ENCODE data around the gene PSMF1.
"Not testable (repeated sequence)": the region's sequence is repeated elsewhere in the genome, so short reads cannot be mapped to it uniquely, and the experiment has no call there.

PSMF1 gene

DNA sequence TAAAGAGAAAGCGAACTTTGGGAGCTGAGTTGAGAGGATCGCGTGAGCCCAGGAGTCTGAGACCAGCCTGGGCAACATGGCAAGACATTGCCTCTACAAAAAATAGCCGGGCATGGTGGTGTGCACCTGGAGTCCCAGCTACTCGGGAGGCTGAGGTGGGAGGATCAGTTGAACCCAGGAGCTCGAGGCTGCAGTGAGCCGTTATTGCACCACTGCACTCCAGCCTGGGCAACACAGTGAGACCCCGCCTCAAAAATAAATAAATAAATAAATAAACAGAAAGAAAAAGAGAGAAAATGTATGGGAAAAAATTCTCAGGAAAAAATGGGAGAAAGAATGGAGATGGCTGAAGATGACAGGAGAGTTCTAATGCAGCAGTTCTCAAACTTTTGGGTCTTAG lies 87.4 kb downstream of the PSMF1 start:
- in situ Hi-C loops (cut with MboI; ENCODE audit: low pct_unique_long_range_greater_than_20kb, low sequenced_read_pairs), result no loop called here
- no peak for DNase-seq

DNA sequence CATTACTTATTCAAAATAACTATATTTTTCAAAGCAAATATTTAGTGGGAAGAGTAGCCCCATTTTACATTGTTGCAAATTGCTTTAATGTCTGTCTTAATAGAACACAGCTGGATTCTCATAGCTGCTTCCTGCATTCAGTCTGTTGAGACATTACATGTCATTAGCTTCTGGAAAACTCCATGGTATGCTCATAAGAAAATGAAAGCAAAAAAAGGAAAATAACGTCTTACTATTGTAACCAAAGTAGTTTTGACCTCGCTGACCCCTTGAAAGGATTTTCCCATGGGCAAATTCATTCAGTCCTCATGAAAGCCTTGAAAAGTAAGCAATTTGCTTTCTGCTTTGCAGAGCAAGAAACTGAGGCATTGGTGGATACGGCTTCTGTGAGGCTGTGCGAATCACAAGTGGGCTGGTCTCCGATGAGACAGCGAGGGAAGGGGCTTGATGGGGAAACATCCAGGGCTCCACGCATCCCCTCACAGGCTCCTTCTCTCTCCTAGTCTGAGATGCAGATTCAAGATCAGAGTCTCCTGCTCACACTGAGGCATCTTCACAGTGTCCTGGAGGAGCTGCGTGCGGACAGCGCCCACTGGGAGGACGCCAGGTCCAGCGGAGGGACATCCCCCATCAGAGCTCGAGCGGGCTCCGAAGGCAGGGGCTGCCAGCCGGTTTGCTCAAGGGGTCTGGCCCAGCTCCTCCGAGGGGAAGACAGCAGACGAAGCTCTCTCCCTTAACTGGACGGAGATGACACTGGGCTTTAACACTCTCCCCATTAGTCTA lies 88.2 kb downstream of the PSMF1 start:
- no peak for DNase-seq
- in situ Hi-C loops (cut with MboI; ENCODE audit: low pct_unique_long_range_greater_than_20kb, low sequenced_read_pairs), result no loop called here

DNA sequence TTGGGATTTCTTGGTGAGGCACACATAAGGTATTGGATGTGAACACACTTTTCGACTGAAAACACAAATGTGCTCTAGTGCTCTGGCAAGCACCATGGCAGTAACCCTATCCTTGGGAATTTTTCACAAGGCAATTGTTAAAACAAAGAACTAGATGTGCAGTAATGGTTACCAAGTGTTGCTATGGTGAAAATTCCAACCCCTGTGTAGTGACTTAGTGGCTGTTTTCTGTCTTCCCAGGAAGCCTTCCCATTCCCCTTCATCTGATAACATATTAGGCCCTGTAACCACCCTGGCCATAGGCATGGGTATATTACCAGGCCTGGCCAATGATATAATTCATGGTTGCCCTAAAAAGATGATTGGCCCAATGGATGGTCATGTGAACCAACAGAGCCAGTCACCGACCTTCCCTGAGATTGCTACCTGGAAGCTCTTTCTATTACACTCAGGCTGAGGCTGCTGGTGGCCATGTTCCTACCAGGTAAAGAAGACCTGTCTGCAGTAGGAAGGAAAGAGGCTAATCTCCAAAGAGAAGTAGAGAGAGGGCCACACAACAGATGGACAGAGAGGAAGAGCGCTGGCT lies 89.0 kb downstream of the PSMF1 start:
- in situ Hi-C loops (cut with MboI; ENCODE audit: low pct_unique_long_range_greater_than_20kb, low sequenced_read_pairs), result no loop called here
- DNase-seq, result no peak

DNA sequence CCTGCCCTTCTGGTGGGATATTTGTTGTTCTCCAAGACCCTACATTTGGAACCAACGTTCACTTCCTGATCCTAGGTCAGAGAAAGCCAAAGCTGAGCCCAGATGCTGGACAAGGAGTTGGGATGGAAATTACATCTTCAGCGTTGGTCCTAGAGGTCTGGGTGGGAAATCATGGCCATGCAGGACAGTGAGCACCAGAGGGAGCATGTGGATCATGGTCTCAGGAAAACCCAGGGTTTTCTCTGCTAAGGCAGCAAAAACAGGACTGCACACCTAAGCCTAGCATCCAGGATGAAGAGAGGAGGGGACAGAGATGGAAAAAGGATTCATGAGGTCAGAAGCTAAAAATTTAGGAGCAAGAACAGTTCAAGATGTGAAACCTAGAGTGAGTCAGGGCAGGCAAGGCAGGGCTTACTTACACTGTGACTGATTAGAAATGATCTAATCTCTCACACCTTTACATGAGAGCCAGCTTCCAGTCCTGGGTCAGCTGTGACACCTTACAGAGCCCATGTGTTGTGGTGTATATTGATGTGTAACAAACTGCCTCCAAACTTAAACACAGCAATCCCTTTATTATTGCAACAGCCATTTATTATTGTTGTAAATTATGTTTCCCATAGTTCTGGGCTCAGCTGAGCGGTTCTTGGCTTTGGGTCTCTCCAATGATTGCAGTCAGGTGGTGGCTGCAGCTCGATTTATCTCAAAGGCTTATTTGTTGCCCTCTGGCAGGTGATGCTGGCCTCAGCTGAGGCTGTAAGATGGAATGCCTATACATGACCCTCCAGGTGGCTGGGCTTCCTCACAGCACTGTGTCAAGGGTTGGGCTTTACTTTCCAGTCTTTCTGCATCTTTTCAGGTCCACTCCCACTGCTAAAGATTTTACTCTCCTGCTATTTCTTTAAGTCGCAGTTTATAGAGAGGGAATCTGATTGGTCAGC lies 91.3 kb downstream of the PSMF1 start:
- in situ Hi-C loops (cut with MboI; ENCODE audit: low pct_unique_long_range_greater_than_20kb, low sequenced_read_pairs), result no loop called here
- no peak for DNase-seq

DNA sequence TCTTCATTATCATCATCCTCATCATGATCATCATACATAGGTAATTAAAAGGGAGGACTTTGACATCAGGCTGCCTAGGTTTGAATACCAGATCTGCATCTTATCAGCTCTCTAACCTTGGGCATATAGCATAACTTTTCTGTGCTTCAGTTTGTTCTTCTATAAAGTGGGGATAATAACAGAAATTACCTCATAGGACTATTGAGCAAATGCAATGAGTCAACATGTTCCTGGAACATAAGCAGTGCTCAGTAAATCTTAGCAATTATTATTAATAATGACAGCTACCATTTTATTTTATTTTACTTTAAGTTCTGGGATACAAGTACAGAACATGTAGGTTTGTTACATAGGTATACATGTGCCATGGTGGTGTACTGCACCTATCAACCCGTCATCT lies 92.1 kb downstream of the PSMF1 start:
- in situ Hi-C loops (cut with MboI; ENCODE audit: low pct_unique_long_range_greater_than_20kb, low sequenced_read_pairs), result no loop called here
- no peak for DNase-seq

DNA sequence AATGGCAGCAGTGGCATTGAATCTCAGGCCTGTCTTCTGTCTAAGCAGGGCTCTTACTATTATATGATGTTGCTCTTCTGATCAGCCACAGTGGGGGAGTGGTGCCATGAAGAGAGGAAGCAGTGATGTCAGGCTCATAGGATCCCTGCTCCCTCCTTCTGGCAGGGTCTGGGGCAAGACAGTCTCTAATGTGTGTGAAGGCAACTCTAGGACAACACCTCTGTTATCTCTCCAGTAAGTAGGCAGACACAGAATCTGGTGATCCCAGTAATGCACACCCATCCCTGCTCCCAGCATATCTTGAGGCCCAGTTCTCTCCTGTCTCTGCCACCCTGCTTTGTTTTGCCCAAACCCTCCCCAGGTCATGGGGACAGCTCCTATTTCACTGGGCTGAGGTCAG lies 93.6 kb downstream of the PSMF1 start:
- in situ Hi-C loops (cut with MboI; ENCODE audit: low pct_unique_long_range_greater_than_20kb, low sequenced_read_pairs), result no loop called here
- no peak for DNase-seq

DNA sequence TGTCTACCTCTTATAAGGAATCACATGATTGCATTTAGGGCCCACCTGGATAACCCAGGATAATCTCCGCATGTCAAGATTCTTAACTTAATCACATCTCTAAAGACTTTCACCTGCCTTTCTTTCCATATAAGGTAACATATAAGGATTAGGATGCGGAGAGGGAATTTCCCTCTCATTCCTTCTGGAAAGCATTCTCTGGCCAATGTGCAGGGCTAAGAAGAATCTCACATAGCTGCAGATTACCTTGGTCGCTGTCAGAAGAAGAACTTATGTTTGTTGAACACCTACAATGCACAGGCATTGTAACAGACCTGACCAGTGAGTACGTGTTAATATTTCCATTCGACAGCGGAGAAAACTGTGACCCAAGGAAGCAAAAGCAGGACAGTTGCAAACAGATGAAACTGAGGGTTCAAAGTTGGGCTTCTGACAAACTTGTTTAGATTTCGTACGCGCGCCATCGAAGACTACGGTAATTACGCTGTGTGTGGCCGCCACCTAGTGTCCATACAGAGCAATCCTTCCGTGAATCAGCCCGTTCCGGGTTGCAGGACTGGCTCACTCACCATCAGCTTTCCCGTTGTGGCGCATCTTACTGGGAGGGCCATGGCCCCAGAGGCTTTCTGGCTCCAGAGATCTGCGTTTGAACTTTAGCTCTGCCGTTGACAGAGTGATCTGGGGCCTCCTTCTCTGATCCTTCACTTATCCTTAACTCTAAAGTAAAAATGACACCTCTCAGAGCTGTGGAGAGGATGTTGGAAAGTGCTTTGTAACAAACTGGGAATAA lies 94.4 kb downstream of the PSMF1 start:
- DNase-seq, result peak; percentile 70
- in situ Hi-C loops (cut with MboI; ENCODE audit: low pct_unique_long_range_greater_than_20kb, low sequenced_read_pairs), result no loop called here

DNA sequence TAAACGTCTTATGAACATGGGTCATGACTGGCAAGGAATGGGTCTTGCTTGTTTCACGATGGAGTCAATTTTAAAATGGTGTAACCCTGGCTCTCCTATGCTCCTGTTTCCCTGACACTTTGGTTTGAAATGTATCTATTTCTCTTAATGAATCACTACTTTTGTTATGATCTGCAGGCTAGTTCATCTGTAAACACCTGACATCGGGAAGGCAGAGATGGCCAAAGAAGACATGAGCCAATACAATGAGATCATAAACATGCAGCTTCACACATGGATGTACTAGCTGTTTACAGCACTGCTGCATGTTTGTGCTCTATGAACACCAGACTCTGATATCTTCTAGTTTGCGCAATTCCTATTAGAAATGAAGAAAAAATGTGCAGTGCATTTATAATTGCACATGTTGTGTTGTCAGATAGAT lies 96.4 kb downstream of the PSMF1 start:
- in situ Hi-C loops (cut with MboI; ENCODE audit: low pct_unique_long_range_greater_than_20kb, low sequenced_read_pairs), result no loop called here
- DNase-seq, result no peak

DNA sequence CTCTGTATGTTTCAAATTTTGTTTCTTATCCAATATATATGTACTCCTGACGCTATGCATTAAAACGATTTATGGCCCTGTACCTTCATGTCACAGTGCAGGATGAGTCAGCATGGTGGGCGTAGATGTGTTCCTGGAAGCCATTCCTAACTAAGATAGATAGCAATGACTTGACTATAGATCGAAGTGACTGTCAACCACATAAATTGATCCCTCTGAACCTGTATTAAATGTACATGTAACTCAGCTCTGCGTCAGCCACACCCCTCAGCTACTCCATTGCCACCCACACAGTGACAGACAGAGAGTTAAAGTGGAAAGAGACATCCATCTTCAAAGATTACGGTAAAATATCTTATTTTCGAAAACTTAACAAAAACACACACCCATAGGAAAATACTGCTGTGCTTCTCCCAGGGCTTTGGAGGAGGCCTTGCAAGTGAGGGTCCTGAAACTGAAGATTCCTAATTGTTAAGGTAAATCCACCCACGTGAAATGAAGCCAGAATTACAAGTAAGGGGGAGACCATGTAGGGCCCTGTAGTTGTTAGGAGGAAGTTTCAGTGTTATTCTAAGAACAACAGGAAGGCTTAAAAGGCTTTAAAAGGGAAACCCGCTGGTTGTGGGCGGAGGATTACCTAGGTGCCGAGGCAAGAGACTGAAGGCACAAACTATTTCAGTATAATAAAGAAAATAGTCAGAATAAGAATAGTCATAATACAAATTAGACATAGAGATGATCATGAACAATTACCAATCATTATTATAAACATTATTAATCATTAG lies 97.2 kb downstream of the PSMF1 start:
- DNase-seq, result peak; percentile 45
- in situ Hi-C loops (cut with MboI; ENCODE audit: low pct_unique_long_range_greater_than_20kb, low sequenced_read_pairs), result no loop called here

DNA sequence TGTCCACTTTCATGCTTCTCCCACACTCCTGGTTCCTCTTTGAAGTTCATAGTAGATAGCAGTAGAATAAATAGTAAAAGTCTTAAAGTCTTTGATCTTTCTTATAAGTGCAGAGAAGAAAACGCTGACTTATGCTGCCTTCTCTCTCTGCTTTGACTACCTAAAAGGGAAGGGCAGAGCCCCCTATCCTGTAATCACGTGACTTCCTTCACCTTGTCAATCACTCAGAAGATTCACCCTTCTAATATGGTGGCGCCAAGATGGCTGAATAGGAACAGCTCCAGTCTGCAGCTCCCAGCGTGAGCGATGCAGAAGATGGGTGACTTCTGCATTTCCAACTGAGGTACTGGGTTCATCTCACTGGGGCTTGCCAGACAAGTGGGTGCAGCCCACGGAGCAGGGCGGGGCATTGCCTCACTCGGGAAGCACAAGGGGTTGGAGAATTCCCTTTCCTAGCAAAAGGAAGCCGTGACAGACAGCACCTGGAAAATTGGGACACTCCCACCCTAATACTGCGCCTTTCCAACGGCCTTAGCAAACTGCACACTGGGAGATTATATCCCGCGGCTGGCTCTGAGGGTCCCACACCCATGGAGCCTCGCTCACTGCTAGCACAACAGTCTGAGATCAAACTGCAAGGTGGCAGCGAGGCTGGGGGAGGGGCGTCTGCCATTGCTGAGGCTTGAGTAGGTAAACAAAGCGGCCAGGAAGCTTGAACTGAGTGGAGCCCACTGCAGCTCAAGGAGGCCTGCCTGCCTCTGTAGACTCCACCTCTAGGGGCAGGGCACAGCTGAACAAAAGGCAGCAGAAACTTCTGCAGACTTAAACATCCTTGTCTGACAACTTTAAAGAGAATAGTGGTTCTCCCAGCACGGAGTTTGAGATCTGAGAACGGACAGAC lies 98.4 kb downstream of the PSMF1 start:
- in situ Hi-C loops (cut with MboI; ENCODE audit: low pct_unique_long_range_greater_than_20kb, low sequenced_read_pairs); DNase-seq: not testable (repeated sequence)

Data from KBM-7 (cell line).